Measurements from ENCODE around the gene PPP1R7. TPM values are rescaled to one million over a fixed set of nuclear protein-coding genes. Genes with fewer than 3 reads are reported as not detected.

PPP1R7 gene
- polyA plus RNA-seq, 1 donor from 2014 or later: 59.3 TPM

DNA sequence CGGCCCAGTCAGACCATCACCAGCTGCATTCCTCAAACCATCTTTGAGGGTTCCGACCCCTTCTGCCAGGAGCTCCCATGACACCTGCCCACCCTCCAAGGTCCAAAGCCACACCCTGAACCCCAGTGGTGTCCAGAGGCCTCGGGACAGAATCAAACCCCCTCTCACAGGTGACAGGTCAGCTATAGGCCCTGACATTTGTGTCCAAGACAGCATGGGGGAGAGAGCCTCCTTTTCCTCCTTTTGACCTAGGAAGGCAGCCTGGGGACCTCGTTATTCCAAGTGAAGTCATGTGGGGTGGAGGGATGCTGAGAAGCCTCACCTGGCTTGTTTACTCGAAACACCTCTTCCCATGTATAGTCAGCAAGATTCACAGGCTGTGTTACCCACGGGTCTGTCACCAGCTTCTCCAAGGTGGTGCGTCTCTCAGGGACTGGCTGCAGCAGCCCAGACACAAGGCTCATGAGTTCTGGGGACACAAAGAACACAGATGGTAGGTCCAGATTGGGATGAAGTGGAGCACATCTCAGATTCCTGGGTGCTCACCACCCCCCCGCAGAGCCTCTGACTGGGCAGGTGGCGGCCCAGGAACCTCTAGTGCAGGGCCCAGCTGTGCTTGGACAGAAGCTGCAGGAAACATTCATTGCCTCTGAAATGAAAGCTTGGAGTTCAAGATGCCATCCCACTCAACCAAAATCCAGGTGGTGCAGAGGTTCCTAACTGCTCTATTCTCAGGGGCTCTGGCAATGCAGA lies 43.1 kb upstream of the PPP1R7 start:
- Histone ChIP-seq H3K9me3 (ENCODE audit: low read length) (no peaks in the 10 kb centered on the region), H3K9ac (ENCODE audit: low read length) (no peak overlapping the region)

DNA sequence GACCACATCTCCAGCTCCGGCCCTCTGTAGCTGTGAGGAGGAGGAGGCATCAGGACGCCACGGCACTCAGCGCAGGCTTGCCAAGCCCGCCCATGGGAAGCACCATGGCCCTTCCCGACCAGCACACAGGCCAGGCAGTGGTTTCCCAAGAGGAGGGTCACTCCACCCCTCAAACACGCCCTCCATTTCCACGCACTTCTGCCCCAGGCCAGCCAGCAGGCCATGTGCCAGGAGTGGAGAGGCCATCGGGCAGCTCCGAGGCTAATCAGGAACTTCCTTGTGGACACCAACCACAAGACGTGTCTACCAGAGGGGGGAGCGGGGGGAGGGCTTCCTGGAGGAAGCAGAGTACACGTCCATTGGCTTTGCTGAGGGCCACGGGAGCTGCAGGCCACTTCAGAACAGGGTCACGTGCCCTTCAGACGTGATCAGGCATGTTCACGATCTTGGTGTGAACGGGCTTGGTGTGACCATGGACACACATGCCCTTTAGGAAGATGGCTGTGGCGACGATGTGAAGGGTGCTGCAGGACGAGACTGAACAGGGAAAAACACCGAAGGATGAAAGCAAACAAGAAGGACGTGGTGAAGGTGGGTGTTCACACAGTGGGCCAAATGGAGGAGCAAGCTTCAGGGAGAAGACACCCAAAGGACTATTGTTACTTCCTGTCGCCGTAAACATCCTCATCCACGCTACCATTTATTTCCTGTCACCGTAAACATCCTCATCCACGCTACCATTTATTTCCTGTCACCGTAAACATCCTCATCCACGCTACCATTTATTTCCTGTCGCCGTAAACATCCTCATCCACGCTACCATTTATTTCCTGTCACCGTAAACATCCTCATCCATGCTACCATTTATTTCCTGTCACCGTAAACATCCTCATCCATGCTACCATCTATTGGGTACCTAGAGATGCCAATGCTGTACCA lies 41.7 kb upstream of the PPP1R7 start:
- Histone ChIP-seq H3K4me2 (ENCODE audit: low read length) (no peak overlapping the region), H3K27me3 (ENCODE audit: insufficient read depth, low read depth, low read length) (no peaks in the 10 kb centered on the region), H2AFZ (ENCODE audit: low read depth, low read length) (no peak overlapping the region), H3K9ac (ENCODE audit: low read length) (no peak overlapping the region), H3K9me2 (ENCODE audit: insufficient read depth, low read length) (no peaks in the 10 kb centered on the region), H3K36me3 (ENCODE audit: insufficient read depth, low read length) (no peaks in the 10 kb centered on the region), H3K9me3 (ENCODE audit: low read length) (no peaks in the 10 kb centered on the region), H3K79me2 (replicated peaks; ENCODE audit: insufficient read depth, low read length) (no peaks in the 10 kb centered on the region), H4K20me1 (ENCODE audit: insufficient read depth) (no peaks in the 10 kb centered on the region), H3F3A (ENCODE audit: insufficient read depth, low read length, poor library complexity, severe bottlenecking) (no peaks in the 10 kb centered on the region), H3K4me3 (ENCODE audit: low read length) (no peak overlapping the region), H3K27ac (ENCODE audit: low read length) (no peak overlapping the region)
- TF ChIP-seq, protein P1, sequence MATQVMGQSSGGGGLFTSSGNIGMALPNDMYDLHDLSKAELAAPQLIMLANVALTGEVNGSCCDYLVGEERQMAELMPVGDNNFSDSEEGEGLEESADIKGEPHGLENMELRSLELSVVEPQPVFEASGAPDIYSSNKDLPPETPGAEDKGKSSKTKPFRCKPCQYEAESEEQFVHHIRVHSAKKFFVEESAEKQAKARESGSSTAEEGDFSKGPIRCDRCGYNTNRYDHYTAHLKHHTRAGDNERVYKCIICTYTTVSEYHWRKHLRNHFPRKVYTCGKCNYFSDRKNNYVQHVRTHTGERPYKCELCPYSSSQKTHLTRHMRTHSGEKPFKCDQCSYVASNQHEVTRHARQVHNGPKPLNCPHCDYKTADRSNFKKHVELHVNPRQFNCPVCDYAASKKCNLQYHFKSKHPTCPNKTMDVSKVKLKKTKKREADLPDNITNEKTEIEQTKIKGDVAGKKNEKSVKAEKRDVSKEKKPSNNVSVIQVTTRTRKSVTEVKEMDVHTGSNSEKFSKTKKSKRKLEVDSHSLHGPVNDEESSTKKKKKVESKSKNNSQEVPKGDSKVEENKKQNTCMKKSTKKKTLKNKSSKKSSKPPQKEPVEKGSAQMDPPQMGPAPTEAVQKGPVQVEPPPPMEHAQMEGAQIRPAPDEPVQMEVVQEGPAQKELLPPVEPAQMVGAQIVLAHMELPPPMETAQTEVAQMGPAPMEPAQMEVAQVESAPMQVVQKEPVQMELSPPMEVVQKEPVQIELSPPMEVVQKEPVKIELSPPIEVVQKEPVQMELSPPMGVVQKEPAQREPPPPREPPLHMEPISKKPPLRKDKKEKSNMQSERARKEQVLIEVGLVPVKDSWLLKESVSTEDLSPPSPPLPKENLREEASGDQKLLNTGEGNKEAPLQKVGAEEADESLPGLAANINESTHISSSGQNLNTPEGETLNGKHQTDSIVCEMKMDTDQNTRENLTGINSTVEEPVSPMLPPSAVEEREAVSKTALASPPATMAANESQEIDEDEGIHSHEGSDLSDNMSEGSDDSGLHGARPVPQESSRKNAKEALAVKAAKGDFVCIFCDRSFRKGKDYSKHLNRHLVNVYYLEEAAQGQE (IDR thresholded peaks at IDR 0.05; ENCODE audit: borderline replicate concordance): no peak
- TF ChIP-seq RAD21 (conservative IDR thresholded peaks at IDR 0.05): no peak
- no peak for TF ChIP-seq SMC3 (conservative IDR thresholded peaks at IDR 0.05; ENCODE audit: poor library complexity)
- TF ChIP-seq, protein P2, sequence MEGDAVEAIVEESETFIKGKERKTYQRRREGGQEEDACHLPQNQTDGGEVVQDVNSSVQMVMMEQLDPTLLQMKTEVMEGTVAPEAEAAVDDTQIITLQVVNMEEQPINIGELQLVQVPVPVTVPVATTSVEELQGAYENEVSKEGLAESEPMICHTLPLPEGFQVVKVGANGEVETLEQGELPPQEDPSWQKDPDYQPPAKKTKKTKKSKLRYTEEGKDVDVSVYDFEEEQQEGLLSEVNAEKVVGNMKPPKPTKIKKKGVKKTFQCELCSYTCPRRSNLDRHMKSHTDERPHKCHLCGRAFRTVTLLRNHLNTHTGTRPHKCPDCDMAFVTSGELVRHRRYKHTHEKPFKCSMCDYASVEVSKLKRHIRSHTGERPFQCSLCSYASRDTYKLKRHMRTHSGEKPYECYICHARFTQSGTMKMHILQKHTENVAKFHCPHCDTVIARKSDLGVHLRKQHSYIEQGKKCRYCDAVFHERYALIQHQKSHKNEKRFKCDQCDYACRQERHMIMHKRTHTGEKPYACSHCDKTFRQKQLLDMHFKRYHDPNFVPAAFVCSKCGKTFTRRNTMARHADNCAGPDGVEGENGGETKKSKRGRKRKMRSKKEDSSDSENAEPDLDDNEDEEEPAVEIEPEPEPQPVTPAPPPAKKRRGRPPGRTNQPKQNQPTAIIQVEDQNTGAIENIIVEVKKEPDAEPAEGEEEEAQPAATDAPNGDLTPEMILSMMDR (IDR thresholded peaks at IDR 0.05; ENCODE audit: poor library complexity, severe bottlenecking): no peak
- TF ChIP-seq TAF1 (IDR thresholded peaks at IDR 0.05; ENCODE audit: low read depth): no peak
- TF ChIP-seq EP300 (conservative IDR thresholded peaks at IDR 0.05; ENCODE audit: poor library complexity, severe bottlenecking): no peak
- no peak for TF ChIP-seq MXI1 (conservative IDR thresholded peaks at IDR 0.05; ENCODE audit: poor library complexity, severe bottlenecking)
- no peak for TF ChIP-seq EZH2 (IDR thresholded peaks at IDR 0.05; ENCODE audit: borderline replicate concordance, insufficient read depth, low read length, poor library complexity, severe bottlenecking)
- TF ChIP-seq POLR2AphosphoS5 (IDR thresholded peaks at IDR 0.05): no peak

More for the DNA sequence above, 43.1 kb upstream of the PPP1R7 start:
- H3K79me2 ChIP-seq (replicated peaks; ENCODE audit: insufficient read depth, low read length): no peaks in the 10 kb centered on the region
- H3F3A ChIP-seq (ENCODE audit: insufficient read depth, low read length, poor library complexity, severe bottlenecking): no peaks in the 10 kb centered on the region
- H3K27me3 ChIP-seq (ENCODE audit: insufficient read depth, low read depth, low read length): no peaks in the 10 kb centered on the region
- H3K27ac ChIP-seq (ENCODE audit: low read length): no peak overlapping the region
- H3K4me2 ChIP-seq (ENCODE audit: low read length): no peak overlapping the region
- no peaks in the 10 kb centered on the region for H3K36me3 ChIP-seq (ENCODE audit: insufficient read depth, low read length)
- TF ChIP-seq MXI1 (conservative IDR thresholded peaks at IDR 0.05; ENCODE audit: poor library complexity, severe bottlenecking): no peak
- no peak overlapping the region for H2AFZ ChIP-seq (ENCODE audit: low read depth, low read length)
- no peaks in the 10 kb centered on the region for H4K20me1 ChIP-seq (ENCODE audit: insufficient read depth)
- no peaks in the 10 kb centered on the region for H3K9me2 ChIP-seq (ENCODE audit: insufficient read depth, low read length)
- H3K4me3 ChIP-seq (ENCODE audit: low read length): no peak overlapping the region

Measured in neural cell (in vitro differentiated cells).